HG03064 (cell line): ENCODE measurements around the gene ALG12.

Source experiments
- ATAC-seq: cut with Tn5 transposase; IDR thresholded peaks from one replicate; pipeline ENCODE4 v1.9.1; 2021; ENCODE audit warnings: low read depth; ENCODE audit not compliant: unreplicated experiment

ALG12 gene

GRCh38 chr22:49915610-49916009 lies 2.6 kb downstream of the ALG12 start:
- ATAC-seq: no peak

DNA sequence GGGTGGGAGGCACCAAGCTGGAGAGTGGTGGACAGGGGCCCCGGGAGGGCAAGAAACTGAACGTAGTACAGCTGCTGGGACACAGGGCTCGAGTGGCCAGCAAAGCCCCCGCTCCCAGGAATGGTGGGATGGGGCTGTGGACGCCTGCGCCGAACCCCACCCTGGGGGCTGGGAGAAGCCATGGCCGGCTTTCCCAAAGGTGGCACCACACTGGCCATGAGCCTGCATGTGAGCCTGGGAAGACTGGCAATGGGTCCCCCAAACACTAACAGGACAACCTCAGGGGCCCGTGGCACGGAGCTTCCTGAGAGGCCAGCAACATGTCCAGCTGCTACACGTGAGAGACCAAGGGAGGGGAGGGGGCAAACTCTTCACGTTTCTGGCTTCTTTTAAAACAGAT lies 4.0 kb downstream of the ALG12 start:
- no peak for ATAC-seq

DNA sequence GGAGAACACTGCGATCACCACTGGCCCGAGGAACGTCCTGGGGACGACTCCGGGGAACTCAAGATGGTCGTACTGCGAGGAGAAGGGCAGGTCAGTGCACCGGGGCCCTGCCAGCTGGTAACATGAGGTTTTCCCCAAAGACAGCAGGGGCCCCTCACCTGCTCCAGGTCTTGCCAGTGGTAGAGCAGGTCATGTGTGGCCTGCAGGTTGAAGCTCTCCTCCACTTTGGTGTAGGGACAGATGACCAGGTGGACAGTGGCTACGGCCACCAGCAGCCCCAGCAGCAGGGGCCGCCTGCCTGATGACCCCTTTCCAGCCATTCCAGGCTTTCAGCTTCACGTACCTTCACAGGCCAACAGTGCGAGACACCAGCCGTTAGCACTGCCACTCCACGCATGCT lies 4.8 kb downstream of the ALG12 start:
- no peak for ATAC-seq

- no peak for ATAC-seq
Measured at GRCh38 chr22:49913026-49913425, 5.2 kb downstream of the ALG12 start.

- ATAC-seq: no peak
Measured at GRCh38 chr22:49911881-49912625, 6.2 kb downstream of the ALG12 start.

DNA sequence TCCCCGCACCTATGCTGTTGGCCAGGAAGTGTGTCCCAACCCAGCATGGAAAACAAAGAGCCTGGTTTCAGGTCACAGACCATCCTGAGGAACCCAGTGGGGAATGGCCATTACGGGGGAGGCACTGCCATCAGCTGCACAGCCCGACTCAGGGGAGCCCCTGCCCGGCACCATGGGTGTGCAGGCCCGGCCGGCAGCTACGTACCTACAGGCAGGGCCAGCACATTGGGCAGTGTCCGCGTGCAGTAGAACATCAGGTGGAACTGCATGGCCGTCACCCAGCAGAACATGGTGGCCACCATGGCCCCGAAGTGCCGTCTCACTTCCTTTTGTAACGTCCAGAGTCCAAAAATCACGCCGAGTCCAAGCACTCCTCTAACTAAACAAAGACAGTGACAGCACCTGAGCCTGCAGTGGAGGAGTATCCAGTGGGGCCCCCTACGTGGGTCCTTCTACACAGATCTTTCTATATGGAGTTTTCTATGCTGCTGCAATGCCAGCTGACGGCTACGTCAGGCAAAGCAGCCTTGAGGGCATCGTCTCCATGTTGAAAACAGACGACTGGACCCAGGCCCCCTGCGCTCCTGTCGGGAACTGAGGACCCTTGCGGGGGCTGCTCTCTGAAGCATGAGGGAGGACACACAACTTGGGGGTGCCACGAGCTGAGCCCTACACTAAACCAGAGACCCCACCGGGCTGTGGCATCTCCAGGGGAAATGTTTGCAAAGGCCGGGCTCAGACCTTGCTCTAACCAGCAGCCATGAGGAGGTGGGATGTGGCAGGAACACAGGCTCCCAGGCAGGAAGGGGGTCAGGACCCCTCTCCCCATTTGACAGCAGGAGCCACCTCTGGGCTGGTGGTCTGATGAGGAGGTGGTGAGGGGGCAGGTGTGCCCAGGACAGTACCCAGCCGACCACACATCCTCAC lies 7.7 kb downstream of the ALG12 start:
- ATAC-seq: no peak

DNA sequence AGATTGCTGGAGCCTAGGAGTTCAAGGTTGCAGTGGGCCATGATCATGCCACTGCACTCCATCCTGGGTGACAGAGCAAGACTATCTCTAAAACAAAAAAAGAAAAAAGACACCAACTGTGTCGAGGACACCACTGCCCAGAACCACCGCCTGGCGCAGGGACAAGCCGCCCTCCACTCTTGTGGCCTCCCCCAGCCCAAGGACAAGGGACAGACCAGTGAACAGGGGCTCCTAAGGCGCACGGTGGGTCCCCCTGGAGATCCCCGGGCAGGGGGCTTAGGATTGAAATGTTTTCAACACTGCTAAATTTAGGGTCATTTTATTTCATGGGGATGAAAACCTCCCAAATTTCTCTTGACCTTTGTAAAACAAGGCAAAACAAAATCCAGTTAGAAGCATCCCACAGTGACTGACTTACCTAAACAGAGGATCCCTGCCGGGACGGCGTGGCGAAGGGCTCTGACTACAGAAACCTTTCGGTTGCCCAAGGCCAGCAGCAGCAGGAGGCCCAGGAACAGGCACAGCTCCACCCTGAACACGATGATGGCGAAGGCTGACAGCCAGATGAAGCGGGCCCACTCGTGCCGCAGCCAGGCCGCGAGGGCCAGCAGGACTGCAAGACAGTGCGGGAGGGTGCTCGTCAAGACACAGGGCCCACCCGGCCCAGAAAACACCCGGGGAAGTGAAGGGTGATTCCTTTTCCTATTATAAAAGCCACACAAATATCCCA lies 8.6 kb downstream of the ALG12 start:
- no peak for ATAC-seq

DNA sequence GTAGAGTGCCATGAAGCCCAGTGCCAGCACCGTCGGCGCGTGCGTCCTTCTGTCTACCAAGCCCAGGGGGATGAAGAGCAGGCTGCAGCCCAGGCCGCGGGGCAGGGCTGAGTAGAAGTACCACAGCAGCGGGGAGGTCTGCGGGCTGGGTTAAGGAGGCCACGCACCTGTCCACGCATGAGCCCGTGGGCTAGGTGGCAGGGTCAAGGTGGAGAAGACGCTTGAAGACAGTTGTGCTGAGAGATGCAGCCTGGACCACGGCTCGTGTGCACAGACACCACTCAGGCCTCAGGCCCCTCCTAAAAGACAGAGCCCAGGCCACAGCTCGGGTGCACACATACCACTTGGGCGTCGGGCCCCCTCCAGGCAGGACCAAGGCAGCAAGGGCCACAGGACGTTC lies 10.4 kb downstream of the ALG12 start:
- ATAC-seq: no peak

- no peak for ATAC-seq
Measured at GRCh38 chr22:49906799-49907290, 11.4 kb downstream of the ALG12 start.

GRCh38 chr22:49906071-49906798 lies 12.0 kb downstream of the ALG12 start:
- ATAC-seq: no peak

DNA sequence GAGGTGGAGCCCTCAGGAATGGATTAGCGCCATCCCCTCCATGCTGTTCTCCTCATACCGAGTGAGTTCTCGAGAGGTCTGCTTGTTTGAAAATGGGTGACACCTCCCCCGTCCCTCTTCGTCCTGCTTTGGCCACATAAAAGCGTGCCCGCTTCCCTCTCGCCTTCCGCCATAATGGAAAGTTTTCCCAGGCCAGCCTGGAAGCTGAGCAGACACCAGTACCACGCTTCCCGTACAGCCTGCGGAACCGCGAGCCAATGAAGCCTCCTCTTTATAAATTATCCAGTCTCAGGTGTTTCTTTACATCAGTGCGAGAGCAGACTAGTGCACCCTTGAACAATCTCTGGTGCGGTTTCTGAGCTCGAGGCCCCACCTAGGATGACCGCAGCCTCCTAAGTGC lies 12.8 kb downstream of the ALG12 start:
- ATAC-seq: no peak

DNA sequence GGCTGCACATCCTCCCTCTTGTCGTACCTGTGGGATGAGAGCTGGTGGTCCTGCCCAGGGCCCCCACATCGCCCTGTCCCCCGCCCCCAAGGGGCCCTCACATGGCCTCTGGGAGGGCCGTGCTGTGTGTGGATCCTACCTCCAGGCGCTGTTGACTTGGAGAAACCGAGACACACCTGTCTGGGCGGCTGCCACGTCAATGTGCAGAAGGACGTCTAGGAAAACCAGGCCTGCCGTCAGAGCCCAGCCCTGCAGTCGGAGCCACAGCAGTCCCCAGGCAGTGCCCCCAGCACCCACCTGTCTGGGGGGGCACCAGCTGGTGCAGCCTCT lies 14.2 kb downstream of the ALG12 start:
- ATAC-seq: no peak

- no peak for ATAC-seq
Measured at GRCh38 chr22:49903322-49904039, 14.8 kb downstream of the ALG12 start.

GRCh38 chr22:49901457-49901856 lies 16.8 kb downstream of the ALG12 start:
- ATAC-seq: no peak

DNA sequence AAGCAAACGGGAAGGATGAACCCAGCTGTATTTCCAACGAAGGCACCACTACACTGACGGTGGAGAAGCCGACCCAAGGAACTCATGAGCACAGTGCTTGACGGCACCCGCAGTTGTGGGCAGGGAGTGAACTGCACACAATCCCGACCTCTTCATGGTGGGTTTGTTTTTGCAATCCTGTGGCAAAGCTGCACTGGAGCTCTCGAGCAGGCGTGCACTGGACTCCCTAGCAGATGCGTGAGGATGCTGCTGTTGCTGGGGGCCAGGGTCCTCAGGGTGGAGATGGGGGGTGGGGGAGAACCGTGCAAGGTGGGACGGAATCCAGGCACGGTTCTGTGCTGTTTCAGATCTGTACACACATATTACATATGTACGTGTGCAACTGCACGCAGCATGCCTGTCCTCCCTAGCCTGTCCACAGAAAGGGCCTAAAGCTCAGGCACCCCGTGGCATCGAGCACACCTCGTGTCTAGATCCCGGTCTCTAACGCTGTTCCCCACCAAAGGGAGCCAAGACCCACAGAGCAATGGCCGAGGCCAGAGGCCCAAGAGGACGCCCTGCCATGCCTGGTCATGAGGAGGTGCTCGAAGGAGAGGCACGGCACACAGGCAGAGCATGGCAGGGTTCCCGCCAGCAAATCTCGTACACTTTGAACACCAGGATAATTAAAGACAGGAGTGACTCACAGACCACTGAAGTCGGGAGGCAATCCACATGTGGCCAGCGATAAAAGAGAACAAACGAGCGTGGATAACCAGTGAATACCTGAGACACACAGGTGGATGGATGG lies 17.6 kb downstream of the ALG12 start:
- ATAC-seq: no peak

DNA sequence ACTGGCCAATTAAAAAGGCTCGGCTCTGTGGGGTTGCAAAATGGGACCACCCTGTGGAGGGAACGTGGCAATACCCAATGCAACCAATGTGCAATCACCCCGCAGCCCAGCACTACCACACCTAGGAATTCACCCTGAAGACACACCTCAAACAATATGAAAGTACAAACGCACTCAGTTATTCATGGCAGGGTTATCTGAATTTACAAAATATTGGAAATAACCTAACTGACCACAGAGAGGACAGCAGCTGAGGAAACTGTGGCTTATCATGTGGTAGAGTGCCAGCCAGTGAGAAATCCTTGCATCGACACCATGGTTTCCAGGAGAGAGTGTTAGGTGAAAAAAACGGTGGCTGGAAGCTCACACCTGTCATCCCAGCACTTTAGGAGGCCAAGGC lies 18.7 kb downstream of the ALG12 start:
- ATAC-seq: no peak

GRCh38 chr22:49897015-49897684 lies 21.1 kb downstream of the ALG12 start:
- ATAC-seq: no peak

- ATAC-seq: no peak
Measured at GRCh38 chr22:49896201-49896600, 22.0 kb downstream of the ALG12 start.
